Colonic mucosa (tissue), 4 donors: ENCODE measurements around the gene SNRK. TPM values are rescaled to one million over a fixed set of nuclear protein-coding genes. Genes with fewer than 3 reads are reported as not detected.

Source experiments
- DNase-seq: peaks from one replicate; pipeline ENCODE4 v3.0.0-alpha.2; 2020
- H3K27ac ChIP-seq: fragments of 200-600 bp; one replicate; pipeline ENCODE4 v1.8.0; 2021
- H3K27me3 ChIP-seq: fragments of 200-600 bp; one replicate; pipeline ENCODE4 v1.8.0; 2021
- H3K36me3 ChIP-seq: fragments of 200-600 bp; one replicate; pipeline ENCODE4 v1.8.0; 2021
- H3K4me1 ChIP-seq: fragments of 200-600 bp; one replicate; pipeline ENCODE4 v1.8.0; 2021; ENCODE audit warnings: mild to moderate bottlenecking
- H3K4me3 ChIP-seq: fragments of 200-600 bp; one replicate; pipeline ENCODE4 v1.8.0; 2021
- H3K9ac ChIP-seq, 2 donors: one replicate each; pipeline ENCODE4 v1.7.0; 2013; ENCODE audit warnings: control low read depth in 2 of 2, low read depth in 2 of 2, low read length in 2 of 2
- H3K9me3 ChIP-seq: fragments of 200-600 bp; one replicate; pipeline ENCODE4 v1.8.0; 2021
- intact Hi-C: fragments of 100-400 bp; cut with DNase I; formaldehyde crosslinking; loops from one replicate; pipeline ENCODE4 v1.14.1; 2022
- total RNA-seq, 2 donors: library from RNA; stranded (reverse); fragmentation: NEBNext Ultra II Directional in 1 of 2; extraction: Animal tissue kit (Norgen Biotek cat#: 25700) in 1 of 2; gene quantifications; one replicate each; pipeline ENCODE4 v1.2.1, GENCODE V29; 2021
- TF ChIP-seq, protein P1 (sequence below): fragments of 200-600 bp; IDR thresholded peaks from one replicate; pipeline ENCODE4 v1.8.0; 2022; ENCODE audit warnings: antibody characterized with exemption, mild to moderate bottlenecking
- donor health status: healthy.
- donor health status: DM: no; HTN: no; CAD: no.
- donor health status: DM: no; HTN: no; CAD: no.

The SNRK gene
- total RNA-seq, 2 donors from 2014 or later: 19.7 to 48.2 TPM

DNA sequence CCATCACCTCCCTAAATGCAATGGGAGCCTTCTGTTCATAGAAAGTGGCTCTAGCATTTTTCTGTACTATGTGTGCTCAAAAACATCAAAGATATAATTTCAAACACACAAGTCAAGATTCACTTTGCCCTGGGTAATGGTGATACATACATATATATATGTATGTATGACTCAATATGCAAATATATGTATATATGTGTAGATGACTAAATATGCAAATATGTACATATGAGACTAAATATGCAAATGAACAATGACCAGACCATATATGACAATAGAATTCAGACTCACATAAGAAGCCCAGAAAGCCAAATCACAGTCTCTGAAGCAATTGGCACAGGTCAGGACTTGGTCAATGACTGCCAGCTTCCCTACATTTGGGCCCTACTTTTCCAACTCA is 36.9 kb upstream of the SNRK start:
- no peak for DNase-seq
- Histone ChIP-seq H3K9ac (no peak overlapping the region), H3K27ac (no peak overlapping the region), H3K4me1 (no peaks in the 10 kb centered on the region), H3K4me3 (no peak overlapping the region), H3K36me3 (no peaks in the 10 kb centered on the region), H3K9me3 (no peaks in the 10 kb centered on the region), H3K27me3 (no peaks in the 10 kb centered on the region)
- intact Hi-C loops: no loop called here
- TF ChIP-seq, protein P1, sequence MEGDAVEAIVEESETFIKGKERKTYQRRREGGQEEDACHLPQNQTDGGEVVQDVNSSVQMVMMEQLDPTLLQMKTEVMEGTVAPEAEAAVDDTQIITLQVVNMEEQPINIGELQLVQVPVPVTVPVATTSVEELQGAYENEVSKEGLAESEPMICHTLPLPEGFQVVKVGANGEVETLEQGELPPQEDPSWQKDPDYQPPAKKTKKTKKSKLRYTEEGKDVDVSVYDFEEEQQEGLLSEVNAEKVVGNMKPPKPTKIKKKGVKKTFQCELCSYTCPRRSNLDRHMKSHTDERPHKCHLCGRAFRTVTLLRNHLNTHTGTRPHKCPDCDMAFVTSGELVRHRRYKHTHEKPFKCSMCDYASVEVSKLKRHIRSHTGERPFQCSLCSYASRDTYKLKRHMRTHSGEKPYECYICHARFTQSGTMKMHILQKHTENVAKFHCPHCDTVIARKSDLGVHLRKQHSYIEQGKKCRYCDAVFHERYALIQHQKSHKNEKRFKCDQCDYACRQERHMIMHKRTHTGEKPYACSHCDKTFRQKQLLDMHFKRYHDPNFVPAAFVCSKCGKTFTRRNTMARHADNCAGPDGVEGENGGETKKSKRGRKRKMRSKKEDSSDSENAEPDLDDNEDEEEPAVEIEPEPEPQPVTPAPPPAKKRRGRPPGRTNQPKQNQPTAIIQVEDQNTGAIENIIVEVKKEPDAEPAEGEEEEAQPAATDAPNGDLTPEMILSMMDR: no peak

DNA sequence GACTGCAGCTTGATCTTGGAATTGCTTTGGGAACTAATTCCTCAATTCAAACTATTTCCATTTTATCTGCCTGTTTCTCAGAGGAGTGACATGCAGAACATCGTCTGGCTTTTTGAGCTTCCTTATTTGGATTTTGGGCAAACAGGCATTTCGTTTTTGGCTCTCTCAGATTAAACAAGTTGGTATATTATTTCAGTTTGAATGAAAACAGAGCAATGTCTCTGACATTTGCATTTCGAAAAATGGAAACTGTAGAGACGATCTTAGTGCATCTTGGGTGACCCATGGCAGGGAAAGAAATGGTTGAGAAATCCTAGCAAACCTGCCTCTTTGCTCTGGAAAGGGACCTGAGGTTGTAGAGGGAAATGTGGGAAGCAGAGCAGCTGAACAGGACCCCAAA is 33.0 kb upstream of the SNRK start:
- Histone ChIP-seq H3K9ac (no peak overlapping the region), H3K27ac (no peak overlapping the region), H3K9me3 (no peaks in the 10 kb centered on the region), H3K4me3 (no peak overlapping the region), H3K36me3 (no peaks in the 10 kb centered on the region), H3K4me1 (no peaks in the 10 kb centered on the region), H3K27me3 (no peaks in the 10 kb centered on the region)
- TF ChIP-seq, protein P1: no peak
- intact Hi-C loops: no loop called here
- no peak for DNase-seq

DNA sequence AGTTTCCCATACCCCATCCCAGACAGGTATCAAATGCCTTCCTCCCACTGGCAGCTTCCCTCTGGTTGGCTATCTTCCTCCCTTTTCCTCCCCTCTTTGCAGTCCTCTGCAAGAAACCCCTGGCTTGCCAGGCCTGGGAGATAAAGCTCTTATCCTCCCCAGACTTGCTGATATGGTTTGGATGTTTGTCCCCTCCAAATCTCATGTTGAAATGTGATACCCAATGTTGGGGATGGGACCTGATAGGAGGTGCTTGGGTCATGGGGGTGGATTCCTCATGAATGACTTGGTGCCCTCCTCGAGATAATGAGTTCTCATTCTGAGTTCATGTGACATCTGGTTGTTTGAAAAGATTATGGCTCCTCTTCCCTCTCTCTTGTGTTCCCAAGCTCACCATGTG is 32.2 kb upstream of the SNRK start:
- H3K27me3 ChIP-seq: no peaks in the 10 kb centered on the region
- no peak for DNase-seq
- H3K9ac ChIP-seq: no peak overlapping the region
- H3K4me3 ChIP-seq: no peak overlapping the region
- TF ChIP-seq, protein P1: no peak
- no peaks in the 10 kb centered on the region for H3K9me3 ChIP-seq
- no peaks in the 10 kb centered on the region for H3K4me1 ChIP-seq
- H3K36me3 ChIP-seq: no peaks in the 10 kb centered on the region
- H3K27ac ChIP-seq: no peak overlapping the region
- intact Hi-C loops: no loop called here

DNA sequence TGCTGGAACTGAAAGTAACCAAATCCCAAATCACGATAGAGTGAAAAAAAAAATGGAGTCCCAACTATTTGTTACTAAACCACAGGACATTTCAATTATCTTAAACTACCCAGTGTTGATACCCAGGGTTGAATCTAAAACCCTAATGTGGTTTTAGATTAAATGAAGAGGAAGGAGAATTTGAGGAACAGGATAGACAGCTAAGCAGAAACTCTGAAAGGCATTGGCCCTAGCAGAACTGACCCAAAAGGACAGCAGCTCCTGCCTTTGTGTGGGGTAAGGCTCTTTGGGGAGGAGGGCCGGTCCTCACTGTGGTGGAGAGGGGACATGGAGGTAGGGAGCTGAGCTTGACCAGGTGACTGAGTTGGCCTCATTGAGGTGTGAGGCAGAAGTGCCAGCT is 30.7 kb upstream of the SNRK start:
- H3K9me3 ChIP-seq: no peaks in the 10 kb centered on the region
- H3K4me1 ChIP-seq: no peaks in the 10 kb centered on the region
- no peak overlapping the region for H3K4me3 ChIP-seq
- no peak for DNase-seq
- H3K9ac ChIP-seq: no peak overlapping the region
- no peaks in the 10 kb centered on the region for H3K27me3 ChIP-seq
- no peaks in the 10 kb centered on the region for H3K36me3 ChIP-seq
- no peak overlapping the region for H3K27ac ChIP-seq
- intact Hi-C loops: no loop called here
- TF ChIP-seq, protein P1: no peak

DNA sequence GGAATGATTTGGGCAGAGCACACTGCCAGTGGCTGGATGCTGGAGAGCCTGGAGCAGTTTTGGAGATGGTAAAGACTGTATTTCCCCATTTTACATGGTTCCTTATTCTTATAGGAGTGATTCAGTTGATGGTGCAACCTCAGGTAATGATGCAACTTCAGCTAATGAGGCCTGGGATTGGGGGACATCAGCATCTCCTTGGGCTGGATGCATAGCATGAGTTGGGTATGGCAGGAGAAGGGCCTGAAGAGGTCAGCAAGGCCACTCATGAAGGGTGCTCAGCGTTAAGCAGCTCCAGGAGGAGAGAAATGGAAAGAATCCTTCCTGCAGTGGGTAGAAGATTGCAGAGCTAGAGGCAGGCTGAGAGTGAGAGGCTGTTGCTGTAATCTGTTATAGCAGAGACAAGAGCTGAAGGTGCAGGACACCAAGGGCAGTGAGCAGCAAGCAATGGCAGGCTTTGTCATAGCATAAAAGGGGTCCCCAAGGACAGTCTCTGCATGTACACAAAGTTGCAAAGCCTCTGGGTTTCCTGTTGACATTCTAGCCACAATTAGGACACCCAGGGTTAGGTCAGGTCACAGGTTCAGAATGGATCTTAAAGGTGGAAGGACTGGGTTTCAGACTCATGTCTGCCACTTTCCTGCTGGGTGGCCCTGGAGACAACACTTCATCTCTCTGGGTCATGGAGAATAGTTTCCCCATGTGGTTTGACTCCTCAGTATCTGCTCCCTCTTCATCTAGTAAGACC is 29.5 kb upstream of the SNRK start:
- no peaks in the 10 kb centered on the region for H3K27me3 ChIP-seq
- no peak overlapping the region for H3K4me3 ChIP-seq
- no peak for DNase-seq
- H3K36me3 ChIP-seq: no peaks in the 10 kb centered on the region
- H3K4me1 ChIP-seq: no peaks in the 10 kb centered on the region
- no peaks in the 10 kb centered on the region for H3K9me3 ChIP-seq
- intact Hi-C loops: no loop called here
- TF ChIP-seq, protein P1: no peak
- H3K27ac ChIP-seq: no peak overlapping the region
- no peak overlapping the region for H3K9ac ChIP-seq
